Upper lobe of left lung (tissue), 6 donors: ENCODE results near the gene DENND5B. TPM values are rescaled to one million over a fixed set of nuclear protein-coding genes. Genes with fewer than 3 reads are reported as not detected.

Experiments
- ATAC-seq, 2 donors: fragments of 200-7000 bp; cut with Tn5 transposase; one replicate each; pipeline ENCODE4 v1.9.1; 2022; ENCODE audit warnings: mild to moderate bottlenecking in 2 of 2, moderate library complexity in 2 of 2; ENCODE audit not compliant: low FRiP score in 2 of 2
- DNase-seq, 2 donors: peaks; one replicate each; pipeline ENCODE4 v3.0.0-alpha.2; 2019 to 2020
- H3K27ac ChIP-seq, 4 donors: fragments of 200-600 bp; sonication (generic); one replicate each; pipeline ENCODE4 v1.5.1; 2016 to 2019
- H3K27me3 ChIP-seq, 4 donors: fragments of 200-600 bp; sonication (generic); one replicate each; pipeline ENCODE4 v1.5.1; 2017 to 2019
- H3K36me3 ChIP-seq, 4 donors: fragments of 200-600 bp; sonication (generic); one replicate each; pipeline ENCODE4 v1.5.1; 2016 to 2019
- H3K4me1 ChIP-seq, 4 donors: fragments of 200-600 bp; sonication (generic); one replicate each; pipeline ENCODE4 v1.5.1; 2018 to 2019
- H3K4me3 ChIP-seq, 4 donors: fragments of 200-600 bp; sonication (generic); one replicate each; pipeline ENCODE4 v1.5.1; 2017 to 2019; ENCODE audit warnings: mild to moderate bottlenecking in 2 of 4, moderate library complexity in 1 of 4
- H3K9me3 ChIP-seq, 4 donors: fragments of 200-600 bp; sonication (generic); one replicate each; pipeline ENCODE4 v1.5.1; 2018 to 2019
- EP300 ChIP-seq, 4 donors: sonication (generic); formaldehyde crosslinking; IDR thresholded peaks; one replicate each; pipeline ENCODE4 v1.5.1; 2017; ENCODE audit warnings: antibody characterized with exemption in 4 of 4, control low read depth in 2 of 4
- POLR2A ChIP-seq, 4 donors: fragments of 450-650 bp; IDR thresholded peaks; one replicate each; pipeline ENCODE4 v1.5.1; 2016 to 2017; ENCODE audit warnings: antibody characterized with exemption in 4 of 4, mild to moderate bottlenecking in 2 of 4
- POLR2AphosphoS5 ChIP-seq, 2 donors: sonication (generic); formaldehyde crosslinking; IDR thresholded peaks; one replicate each; pipeline ENCODE4 v1.5.1; 2017; ENCODE audit warnings: antibody characterized with exemption in 2 of 2
- WGBS, 2 donors: methylation state at CpG; one replicate each; pipeline ENCODE4 v1.1.5; 2017 to 2018; 5-methylcytosine and 5-hydroxymethylcytosine counted together
- total RNA-seq, 6 donors: library from RNA; depleted of rRNA in 4 of 6; stranded (reverse); fragments of >200 nt in 4 of 6; gene quantifications; one replicate each; pipeline versions ENCODE4 v1.1.0 to v1.2.1, GENCODE V29; 2016 to 2021
- TF ChIP-seq, protein P1 (sequence below), 6 experiments: fragments of 450-650 bp in 4 of 6; fragments of 200-600 bp in 2 of 6; sonication (generic) in 2 of 6; IDR thresholded peaks; one replicate each; pipeline ENCODE4 v1.5.1; 2016 to 2019; ENCODE audit warnings: antibody characterized with exemption in 6 of 6
- donor health status: DM: no; HTN: no; CAD: no; lungs with moderate emphysema.
- donor health status: DM: no; HTN: yes; CAD: no; lungs with severe emphysema.

The DENND5B gene
- total RNA-seq, 6 donors from 2014 or later: 4.1 to 12.6 (median 5.8) TPM

DNA sequence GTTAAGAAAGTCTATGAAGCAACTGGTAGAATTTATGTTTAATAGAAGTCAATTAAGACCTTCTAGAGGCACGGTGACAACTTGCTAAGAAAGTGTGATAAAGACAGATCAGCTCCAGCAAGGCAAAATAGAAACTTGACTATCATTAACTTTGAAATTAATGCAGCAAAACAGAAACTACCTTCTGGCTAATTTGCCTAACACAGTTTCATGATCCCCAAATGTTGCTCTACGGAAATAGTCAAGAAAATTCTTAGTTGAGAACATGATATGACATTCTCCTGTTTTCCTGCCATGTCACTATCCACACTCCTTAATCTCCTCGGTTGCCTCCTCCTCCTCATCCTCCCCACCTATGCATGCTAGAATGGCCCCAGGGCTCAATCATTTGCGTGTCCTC, 4.2 kb downstream of the DENND5B start:
- TF ChIP-seq EP300 (IDR thresholded peaks at IDR 0.05) (no peak), POLR2A (IDR thresholded peaks at IDR 0.05) (no peak), POLR2AphosphoS5 (IDR thresholded peaks at IDR 0.05) (no peak)
- TF ChIP-seq, protein P1, sequence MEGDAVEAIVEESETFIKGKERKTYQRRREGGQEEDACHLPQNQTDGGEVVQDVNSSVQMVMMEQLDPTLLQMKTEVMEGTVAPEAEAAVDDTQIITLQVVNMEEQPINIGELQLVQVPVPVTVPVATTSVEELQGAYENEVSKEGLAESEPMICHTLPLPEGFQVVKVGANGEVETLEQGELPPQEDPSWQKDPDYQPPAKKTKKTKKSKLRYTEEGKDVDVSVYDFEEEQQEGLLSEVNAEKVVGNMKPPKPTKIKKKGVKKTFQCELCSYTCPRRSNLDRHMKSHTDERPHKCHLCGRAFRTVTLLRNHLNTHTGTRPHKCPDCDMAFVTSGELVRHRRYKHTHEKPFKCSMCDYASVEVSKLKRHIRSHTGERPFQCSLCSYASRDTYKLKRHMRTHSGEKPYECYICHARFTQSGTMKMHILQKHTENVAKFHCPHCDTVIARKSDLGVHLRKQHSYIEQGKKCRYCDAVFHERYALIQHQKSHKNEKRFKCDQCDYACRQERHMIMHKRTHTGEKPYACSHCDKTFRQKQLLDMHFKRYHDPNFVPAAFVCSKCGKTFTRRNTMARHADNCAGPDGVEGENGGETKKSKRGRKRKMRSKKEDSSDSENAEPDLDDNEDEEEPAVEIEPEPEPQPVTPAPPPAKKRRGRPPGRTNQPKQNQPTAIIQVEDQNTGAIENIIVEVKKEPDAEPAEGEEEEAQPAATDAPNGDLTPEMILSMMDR (IDR thresholded peaks at IDR 0.05): no peak
- DNase-seq (no peak), ATAC-seq (no peak)
- H3K9me3 ChIP-seq: no peaks in the 10 kb centered on the region
- H3K4me1 ChIP-seq: peaks cover 5 to 19% (median 7%) of the 10 kb centered on the region in 4 donors
- peaks cover 0 to 7% (median 0%) of the 10 kb centered on the region in 4 donors for H3K27me3 ChIP-seq
- H3K36me3 ChIP-seq: no peaks in the 10 kb centered on the region
- no peak overlapping the region for H3K27ac ChIP-seq
- 69 to 92% methylated on average over 4 of the region's 4 CpGs for WGBS, 2 donors
- H3K4me3 ChIP-seq: no peak overlapping the region

DNA sequence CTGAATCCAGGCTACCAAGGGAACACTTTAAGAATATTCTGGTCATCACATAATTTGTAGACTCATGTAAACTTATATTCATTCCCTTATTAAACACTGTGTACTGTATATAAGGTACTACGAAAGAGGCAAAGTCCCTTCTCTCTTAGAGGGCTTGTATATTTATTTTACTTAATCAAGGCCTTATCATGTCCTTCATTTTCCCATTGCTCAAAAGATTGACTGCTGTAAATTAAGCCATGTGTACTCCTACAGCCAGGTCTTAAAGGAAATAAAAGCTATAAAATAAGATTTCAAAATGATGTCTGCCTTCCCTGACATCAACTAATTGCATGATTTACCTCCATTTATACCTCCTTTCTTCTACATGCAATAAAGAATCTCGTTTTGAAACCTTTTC, 5.0 kb downstream of the DENND5B start:
- TF ChIP-seq POLR2A (IDR thresholded peaks at IDR 0.05): no peak
- no peak for TF ChIP-seq EP300 (IDR thresholded peaks at IDR 0.05)
- TF ChIP-seq, protein P1 (IDR thresholded peaks at IDR 0.05): no peak
- TF ChIP-seq POLR2AphosphoS5 (IDR thresholded peaks at IDR 0.05): no peak
- DNase-seq: no peak

DNA sequence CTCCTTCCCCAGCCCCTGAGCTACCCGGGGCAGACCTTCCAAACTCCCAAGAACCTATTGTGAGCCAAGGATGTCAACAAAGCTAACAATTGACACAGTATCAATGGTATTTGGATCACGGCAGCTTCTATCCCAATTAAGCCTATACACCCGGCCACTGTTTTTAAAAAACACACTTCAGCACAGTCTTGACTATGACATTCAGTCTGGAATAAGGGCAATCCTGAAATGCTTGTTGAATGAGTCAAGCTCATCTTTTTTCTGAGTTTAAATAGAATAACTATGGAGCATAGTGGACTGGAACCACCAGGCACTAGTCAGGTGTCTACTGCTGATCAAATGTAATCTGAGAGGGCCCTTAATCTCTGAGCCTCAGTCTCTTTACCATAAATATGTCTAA, 5.7 kb downstream of the DENND5B start:
- no peak overlapping the region for H3K27ac ChIP-seq

More for the DNA sequence above, 5.0 kb downstream of the DENND5B start:
- H3K27me3 ChIP-seq: peaks cover 0 to 4% (median 0%) of the 10 kb centered on the region in 4 donors
- no peak for ATAC-seq
- H3K4me1 ChIP-seq: peaks cover 0 to 16% (median 0%) of the 10 kb centered on the region in 4 donors
- no peaks in the 10 kb centered on the region for H3K36me3 ChIP-seq
- 77 to 80% methylated on average over 2 of the region's 2 CpGs for WGBS, 2 donors
- no peaks in the 10 kb centered on the region for H3K9me3 ChIP-seq
- H3K27ac ChIP-seq: no peak overlapping the region
- no peak overlapping the region for H3K4me3 ChIP-seq

DNA sequence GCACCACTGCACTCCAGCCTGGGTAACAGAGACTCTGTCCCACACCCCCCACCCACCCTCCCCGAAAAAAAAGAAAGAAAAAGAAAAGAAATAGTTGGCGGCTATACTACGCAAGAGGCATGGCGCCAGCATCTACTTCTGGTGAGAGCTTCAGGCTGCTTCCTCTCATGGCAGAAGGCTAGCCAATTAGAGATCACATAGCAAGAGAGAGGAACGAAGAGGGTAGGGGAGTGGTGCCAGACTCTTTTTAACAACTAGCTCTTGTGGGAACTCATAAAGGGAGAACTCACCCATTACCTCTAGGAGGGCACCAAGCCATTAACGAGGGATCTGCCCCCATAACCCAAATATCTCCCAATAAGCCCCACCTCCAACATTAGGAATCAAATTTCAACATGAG, 6.2 kb downstream of the DENND5B start:
- Histone ChIP-seq H3K9me3 (no peaks in the 10 kb centered on the region), H3K27ac (no peak overlapping the region), H3K4me1 (peaks cover 0 to 9% (median 0%) of the 10 kb centered on the region in 4 donors), H3K4me3 (no peak overlapping the region), H3K36me3 (no peaks in the 10 kb centered on the region), H3K27me3 (no peaks in the 10 kb centered on the region)
- WGBS, 2 donors: 87 to 92% methylated on average over 6 of the region's 6 CpGs
- DNase-seq (no peak), ATAC-seq (no peak)
- TF ChIP-seq, protein P1 (IDR thresholded peaks at IDR 0.05): no peak
- TF ChIP-seq POLR2A (IDR thresholded peaks at IDR 0.05) (no peak), POLR2AphosphoS5 (IDR thresholded peaks at IDR 0.05) (no peak), EP300 (IDR thresholded peaks at IDR 0.05) (no peak)

More for the DNA sequence above, 5.7 kb downstream of the DENND5B start:
- DNase-seq (no peak), ATAC-seq (no peak)
- Histone ChIP-seq H3K36me3 (no peaks in the 10 kb centered on the region), H3K4me3 (no peak overlapping the region), H3K27me3 (no peaks in the 10 kb centered on the region), H3K9me3 (no peaks in the 10 kb centered on the region), H3K4me1 (peaks cover 0 to 13% (median 0%) of the 10 kb centered on the region in 4 donors)
- WGBS, 2 donors: 84 to 88% methylated on average over 3 of the region's 3 CpGs
- no peak for TF ChIP-seq EP300 (IDR thresholded peaks at IDR 0.05)
- TF ChIP-seq POLR2AphosphoS5 (IDR thresholded peaks at IDR 0.05): no peak
- TF ChIP-seq, protein P1 (IDR thresholded peaks at IDR 0.05): no peak
- no peak for TF ChIP-seq POLR2A (IDR thresholded peaks at IDR 0.05)

DNA sequence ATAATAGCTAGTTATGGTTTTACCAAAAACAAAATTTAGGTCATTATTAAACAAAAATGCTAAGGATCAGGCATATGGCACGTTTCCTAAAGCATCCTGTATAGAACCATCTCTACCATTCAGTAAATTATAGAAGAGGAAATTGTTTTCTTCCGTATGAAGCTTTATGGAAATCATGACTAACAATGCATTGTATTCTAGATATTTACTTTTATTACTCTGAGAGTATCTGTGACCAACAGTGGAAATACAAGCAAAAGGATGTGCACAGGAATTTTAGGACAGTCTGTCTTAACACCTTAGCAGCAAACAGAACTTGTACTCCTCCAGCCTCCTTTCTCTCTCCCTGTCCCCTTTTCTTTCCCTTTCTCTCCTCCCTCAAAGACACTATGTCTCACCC, 7.1 kb downstream of the DENND5B start:
- Histone ChIP-seq H3K9me3 (no peaks in the 10 kb centered on the region), H3K27ac (no peak overlapping the region), H3K36me3 (no peaks in the 10 kb centered on the region), H3K27me3 (no peaks in the 10 kb centered on the region), H3K4me3 (no peak overlapping the region), H3K4me1 (peaks cover 0 to 1% (median 0%) of the 10 kb centered on the region in 4 donors)
- DNase-seq: no peak
- 65 to 67% methylated on average over 2 of the region's 2 CpGs for WGBS, 2 donors
- TF ChIP-seq POLR2A (IDR thresholded peaks at IDR 0.05) (no peak), POLR2AphosphoS5 (IDR thresholded peaks at IDR 0.05) (no peak), EP300 (IDR thresholded peaks at IDR 0.05) (no peak)
- TF ChIP-seq, protein P1 (IDR thresholded peaks at IDR 0.05): no peak
- no peak for ATAC-seq
